GM12875 (cell line): ENCODE data around the gene LSAMP.

ENCODE experiments used
- H3K4me3 ChIP-seq: one replicate; pipeline ENCODE4 v1.5.1; 2011; ENCODE audit warnings: low read depth, low read length, control low read depth
- CTCF ChIP-seq: IDR thresholded peaks from 2 replicates; pipeline ENCODE4 v1.5.1; 2011; ENCODE audit warnings: low read depth, mild to moderate bottlenecking, control low read depth, inconsistent platforms, low read length, moderate library complexity, borderline replicate concordance; ENCODE audit not compliant: insufficient read depth

Gene LSAMP

GRCh38 chr3:116103868-116104530, 341.3 kb downstream of the LSAMP start:
- H3K4me3 ChIP-seq, result no peak overlapping the region
- no peak for TF ChIP-seq CTCF

GRCh38 chr3:116102037-116102436, 343.2 kb downstream of the LSAMP start:
- no peak for TF ChIP-seq CTCF

GRCh38 chr3:116097226-116097625, 348.1 kb downstream of the LSAMP start:
- no peak overlapping the region for H3K4me3 ChIP-seq
- no peak for TF ChIP-seq CTCF

More at GRCh38 chr3:116102037-116102436, 343.2 kb downstream of the LSAMP start:
- no peak overlapping the region for H3K4me3 ChIP-seq

GRCh38 chr3:116096631-116097030, 348.7 kb downstream of the LSAMP start:
- TF ChIP-seq CTCF, result no peak
- no peak overlapping the region for H3K4me3 ChIP-seq

GRCh38 chr3:116093374-116093773, 351.9 kb downstream of the LSAMP start:
- no peak for TF ChIP-seq CTCF
- no peak overlapping the region for H3K4me3 ChIP-seq

GRCh38 chr3:116087426-116087825, 357.9 kb downstream of the LSAMP start:
- TF ChIP-seq CTCF, result no peak

GRCh38 chr3:116084999-116085791, 360.1 kb downstream of the LSAMP start:
- no peak overlapping the region for H3K4me3 ChIP-seq
- TF ChIP-seq CTCF, result no peak

More at GRCh38 chr3:116087426-116087825, 357.9 kb downstream of the LSAMP start:
- no peak overlapping the region for H3K4me3 ChIP-seq
